ENCODE results near the gene NT5E.

Gene NT5E

GRCh38 chr6:85422996-85423395, 26.9 kb upstream of the NT5E start:
- DNase-seq = no peak

DNA sequence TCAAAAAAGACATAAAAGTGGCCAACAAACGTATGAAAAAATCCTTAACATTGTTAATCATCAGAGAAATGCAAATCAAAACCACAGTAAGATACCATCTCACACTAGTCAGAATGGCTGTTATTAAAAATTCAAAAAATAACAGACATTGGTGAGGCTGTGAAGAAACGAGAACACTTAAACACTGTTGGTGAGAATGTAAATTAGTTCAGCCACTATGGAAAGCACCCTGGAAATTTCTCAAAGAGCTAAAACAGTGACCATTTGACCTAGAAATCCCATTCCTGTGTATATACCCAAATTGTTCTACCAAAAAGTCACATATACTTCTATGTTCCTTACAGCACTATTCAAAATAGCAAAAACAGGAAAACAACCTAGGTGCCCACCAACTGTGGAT, 24.9 kb upstream of the NT5E start:
- no peak for DNase-seq

DNA sequence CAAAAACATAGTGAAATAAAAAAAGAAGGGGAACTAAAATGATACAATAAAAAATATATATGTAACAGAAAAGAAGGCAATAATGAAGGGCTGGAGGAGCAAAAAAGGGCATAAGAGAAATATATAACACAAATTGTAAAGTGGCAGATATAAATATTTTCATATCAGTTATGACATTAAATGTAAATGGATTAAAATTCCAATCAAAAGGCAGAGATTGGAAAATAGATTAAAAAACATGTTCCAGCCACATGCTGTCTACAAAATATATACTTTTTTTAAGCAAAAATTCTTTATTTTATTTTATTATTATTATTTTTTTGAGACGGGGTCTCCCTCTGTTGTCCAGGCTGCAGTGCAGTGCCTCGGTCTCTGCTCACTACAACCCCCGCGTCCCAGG, 23.9 kb upstream of the NT5E start:
- DNase-seq = no peak

DNA sequence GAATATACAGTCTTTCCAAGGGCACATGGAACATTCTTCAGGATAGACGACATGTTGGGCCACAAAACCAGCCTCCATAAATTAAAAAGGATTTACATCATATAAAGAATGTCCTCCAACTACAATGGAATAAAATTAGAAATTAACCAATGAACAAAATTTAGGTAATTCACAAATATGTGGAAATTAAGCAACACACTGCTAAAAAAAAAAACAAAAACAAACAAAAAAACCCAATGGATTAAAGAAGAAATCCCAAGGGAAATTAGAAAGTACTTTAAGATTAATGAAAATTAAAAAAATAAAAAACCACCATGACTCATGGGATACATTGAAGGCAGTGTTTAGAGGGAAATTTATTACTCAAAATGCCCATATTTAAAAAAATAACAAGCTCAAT, 21.4 kb upstream of the NT5E start:
- DNase-seq = no peak

- no peak for DNase-seq
Observed at GRCh38 chr6:85429346-85429745, 20.5 kb upstream of the NT5E start.

DNA sequence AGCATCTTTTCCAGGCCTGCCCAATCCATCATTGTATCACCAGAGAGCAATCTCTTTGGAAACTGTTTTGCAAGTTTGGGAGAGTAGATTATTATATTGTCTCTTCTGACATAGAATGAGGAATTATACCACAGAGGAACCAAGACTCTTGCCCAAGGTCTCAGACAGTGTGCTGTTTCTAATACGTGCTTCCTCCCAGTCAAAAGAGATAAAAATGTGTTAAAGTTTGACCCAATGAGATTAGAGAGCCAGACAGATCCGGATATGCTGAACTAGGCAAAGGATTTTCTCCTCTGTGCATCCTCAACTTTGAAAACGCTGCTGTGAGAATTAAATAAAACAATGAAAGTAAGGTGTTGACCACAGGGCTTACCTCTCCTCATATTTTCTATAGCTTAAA, 18.6 kb upstream of the NT5E start:
- DNase-seq = no peak

DNA sequence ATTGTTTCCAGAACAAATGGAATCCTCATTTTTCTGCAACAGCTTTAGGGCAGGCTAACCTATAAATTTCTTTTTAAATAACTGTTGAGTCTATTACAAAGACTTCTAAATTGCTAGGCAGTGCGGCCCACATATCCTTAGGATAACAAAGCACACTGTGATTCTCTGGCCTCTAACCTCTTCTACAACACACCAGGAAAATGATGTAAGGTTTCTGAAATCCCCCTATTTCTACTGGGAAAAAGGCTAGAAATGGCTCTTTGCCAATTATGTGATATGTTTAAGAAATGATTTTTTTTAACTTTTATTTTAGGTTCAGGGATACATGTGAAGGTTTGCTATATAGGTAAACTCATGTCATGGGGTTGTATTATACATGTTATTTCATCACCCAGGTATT, 17.3 kb upstream of the NT5E start:
- DNase-seq = no peak

GRCh38 chr6:85435851-85436250, 14.0 kb upstream of the NT5E start:
- no peak for DNase-seq

- no peak for DNase-seq
Observed at GRCh38 chr6:85436411-85436810, 13.5 kb upstream of the NT5E start.

- no peak for DNase-seq
Observed at GRCh38 chr6:85436939-85437495, 12.9 kb upstream of the NT5E start.

- DNase-seq = no peak
Observed at GRCh38 chr6:85443349-85444117, 6.3 kb upstream of the NT5E start.

GRCh38 chr6:85449388-85449817, 480 bp upstream of the NT5E start:
- peak; percentile 49 for DNase-seq

DNA sequence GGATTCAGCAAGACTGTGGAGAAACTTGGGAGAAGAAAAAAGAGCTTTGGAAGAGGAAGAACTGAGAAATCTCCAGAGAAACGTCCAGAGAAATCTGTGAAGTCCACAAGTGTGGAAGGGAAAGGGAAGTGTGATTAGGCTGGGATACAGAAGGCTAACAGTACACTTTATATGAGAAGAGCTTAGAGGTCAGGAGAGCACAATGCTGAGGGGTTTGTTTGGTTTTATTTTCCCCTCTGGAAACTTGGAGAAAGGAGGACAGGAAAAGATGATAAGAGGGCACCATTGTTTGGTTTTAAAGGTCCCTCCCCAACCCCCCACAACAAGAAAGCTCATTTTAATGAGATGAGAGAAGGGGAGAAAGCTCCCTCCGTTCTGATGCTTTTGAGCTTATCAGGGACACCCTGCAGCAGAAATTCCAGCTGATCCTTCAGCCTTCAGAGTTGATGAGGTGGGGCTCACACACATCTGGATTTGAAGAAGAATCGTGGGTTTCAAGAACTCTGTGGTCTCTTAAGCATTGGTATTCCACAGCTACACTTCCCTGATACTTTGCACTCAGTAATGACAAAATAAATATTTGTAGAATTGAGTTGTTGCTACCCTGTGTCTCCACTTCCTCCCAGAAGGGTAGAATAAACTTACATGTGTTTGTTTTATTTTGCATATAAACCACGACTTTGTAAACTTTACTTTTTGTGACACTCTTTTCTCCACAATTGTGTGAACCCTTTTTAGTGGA, 1.9 kb downstream of the NT5E start:
- DNase-seq = no peak

DNA sequence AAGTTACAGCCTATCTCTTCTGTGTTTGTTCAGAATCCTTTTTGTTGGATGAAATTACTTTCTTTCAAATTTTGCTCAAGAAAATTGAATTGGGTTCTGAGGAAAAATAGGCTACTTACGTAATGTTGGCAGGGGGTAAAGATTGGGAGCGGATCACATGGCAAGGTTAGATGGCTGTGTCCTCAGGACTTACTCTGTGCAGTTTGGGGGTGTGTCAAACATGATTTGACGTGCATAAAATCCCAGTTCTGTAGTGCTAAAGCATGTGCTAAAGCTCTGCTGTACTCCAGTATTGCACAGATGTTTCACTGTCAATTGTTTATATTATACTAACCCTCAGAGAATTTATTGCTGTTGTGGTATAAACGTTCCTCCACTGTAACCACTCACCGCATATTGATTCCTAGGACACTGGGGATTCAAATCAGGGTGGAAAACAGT, 2.6 kb downstream of the NT5E start:
- DNase-seq = peak; percentile 19

DNA sequence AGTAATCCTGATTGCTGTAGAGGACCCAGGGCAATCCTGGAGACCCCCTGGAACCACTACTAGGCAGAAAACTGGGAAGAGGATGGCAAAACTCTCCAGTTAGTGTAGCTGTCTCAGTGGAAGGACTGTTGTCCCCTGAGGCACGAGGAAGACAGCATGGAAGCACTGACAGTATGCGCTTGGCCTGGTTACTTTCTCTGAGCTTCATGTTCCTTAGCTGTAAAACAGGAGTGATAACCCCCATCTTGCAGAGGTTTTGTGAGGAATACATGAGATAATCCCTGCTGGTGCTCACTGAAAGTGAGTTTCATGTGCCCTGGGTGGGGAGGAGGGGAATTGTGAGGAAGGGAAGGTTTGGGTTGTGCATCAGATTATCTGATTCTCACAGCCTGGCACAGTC, 3.2 kb downstream of the NT5E start:
- no peak for DNase-seq

GRCh38 chr6:85453490-85453889, 3.6 kb downstream of the NT5E start:
- no peak for DNase-seq

- DNase-seq = no peak
Observed at GRCh38 chr6:85455471-85456026, 5.7 kb downstream of the NT5E start.

GRCh38 chr6:85456782-85457181, 6.9 kb downstream of the NT5E start:
- DNase-seq = no peak

DNA sequence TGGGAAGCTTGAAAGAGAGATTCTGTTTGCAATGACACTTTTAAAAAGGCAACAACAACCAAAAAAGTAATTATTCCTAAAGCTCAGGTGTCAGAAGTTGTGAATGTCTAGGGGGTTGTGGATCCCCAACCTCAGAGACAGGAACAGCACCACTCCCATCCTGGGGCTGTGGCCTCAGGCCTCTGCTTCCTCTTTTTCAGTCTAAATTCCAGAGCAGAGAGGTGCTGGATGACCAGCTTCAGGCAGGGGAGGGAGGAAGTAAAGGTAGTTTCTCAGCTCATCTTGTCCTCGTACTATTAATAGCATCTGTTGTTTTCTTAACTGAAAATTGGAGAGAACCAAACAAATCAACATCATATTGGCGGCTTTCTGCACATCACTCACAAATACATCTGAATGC, 8.3 kb downstream of the NT5E start:
- no peak for DNase-seq

GRCh38 chr6:85458782-85459181, 8.9 kb downstream of the NT5E start:
- DNase-seq = no peak

DNA sequence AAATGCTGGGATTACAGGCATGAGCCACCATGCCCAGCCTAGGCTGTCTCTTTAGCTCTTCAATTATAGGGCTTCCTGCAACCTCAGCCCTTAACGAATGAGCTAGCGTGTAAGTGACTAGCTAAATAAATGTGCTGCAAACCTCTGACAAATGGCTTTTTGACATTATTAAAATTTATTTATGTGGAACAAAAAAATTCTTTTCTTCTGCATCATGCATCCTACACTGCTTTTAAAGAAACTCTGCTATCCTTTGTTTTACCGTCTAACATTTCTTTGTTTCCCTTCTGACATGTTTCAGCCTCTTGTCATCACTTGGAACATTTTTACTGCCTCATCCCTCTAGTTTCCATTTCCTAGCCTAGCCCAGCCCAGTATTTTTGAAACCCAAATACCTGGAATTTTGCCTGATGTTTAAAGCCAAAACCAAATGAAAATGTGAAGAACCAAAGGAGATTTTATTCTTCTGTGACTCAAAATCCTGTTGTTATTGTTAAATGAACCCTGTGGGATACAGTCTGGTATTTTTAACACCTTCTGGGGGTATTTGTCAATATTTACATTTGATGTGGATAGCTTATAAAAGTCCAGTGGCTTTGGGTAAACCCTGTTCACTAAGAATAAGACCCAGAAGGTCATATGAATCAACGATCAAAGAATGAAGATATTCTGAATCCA, 9.5 kb downstream of the NT5E start:
- DNase-seq = peak; percentile 51

GRCh38 chr6:85460154-85460920, 10.5 kb downstream of the NT5E start:
- no peak for DNase-seq

All from T1000 (cell line).